K562 (cell line): ENCODE measurements around the gene PAX8. TPM values are rescaled to one million over a fixed set of nuclear protein-coding genes. Genes with fewer than 3 reads are reported as not detected.

Experiments used
- ESRRA ChIP-seq: fragments of 450-650 bp; IDR thresholded peaks from 2 replicates; pipeline ENCODE4 v1.6.1; 2014; ENCODE audit warnings: low read depth, mild to moderate bottlenecking, moderate library complexity, borderline replicate concordance
- ETV6 ChIP-seq, 3 experiments: fragments of 150-350 bp in 1 of 3; sonication (generic) in 1 of 3; formaldehyde crosslinking in 1 of 3; IDR thresholded peaks; 2 replicates each; pipeline versions ENCODE4 v1.6.1 to v1.8.0; 2014 to 2022; ENCODE audit warnings: borderline replicate concordance in 2 of 3, low read depth in 2 of 3, antibody characterized with exemption in 1 of 3, low read length in 1 of 3, mild to moderate bottlenecking in 1 of 3, missing genetic modification reagents in 1 of 3
- EZH2 ChIP-seq: IDR thresholded peaks from 2 replicates; pipeline ENCODE4 v1.6.1; 2012; ENCODE audit warnings: low read depth, mild to moderate bottlenecking, inconsistent platforms, low read length, borderline replicate concordance
- HDAC1 ChIP-seq, 2 experiments: fragments of 450-650 bp; IDR thresholded peaks; 2 replicates each; pipeline ENCODE4 v1.6.1; 2016 to 2017; ENCODE audit warnings: inconsistent platforms in 1 of 2, mild to moderate bottlenecking in 1 of 2, moderate library complexity in 1 of 2
- HNRNPL ChIP-seq: fragments of 200-400 bp; formaldehyde crosslinking; IDR thresholded peaks from 2 replicates; pipeline ENCODE4 v1.6.1; 2017; ENCODE audit warnings: low read depth, mild to moderate bottlenecking, low read length
- ILF3 ChIP-seq: fragments of 450-650 bp; IDR thresholded peaks from 2 replicates; pipeline ENCODE4 v1.6.1; 2018; ENCODE audit warnings: antibody characterized with exemption, mild to moderate bottlenecking, moderate library complexity, borderline replicate concordance
- RBM34 ChIP-seq: fragments of 200-400 bp; formaldehyde crosslinking; IDR thresholded peaks from 2 replicates; pipeline ENCODE4 v1.6.1; 2018; ENCODE audit warnings: low read length, borderline replicate concordance; ENCODE audit not compliant: insufficient read depth
- SMC3 ChIP-seq: conservative IDR thresholded peaks from 2 replicates; pipeline ENCODE4 v1.6.1; 2011; ENCODE audit warnings: low read depth, low read length, improper control_type of control experiment; ENCODE audit not compliant: insufficient read depth
- TCF7 ChIP-seq: sonication (generic); IDR thresholded peaks from 2 replicates; pipeline ENCODE4 v1.6.1; 2016; ENCODE audit warnings: antibody characterized with exemption, borderline replicate concordance
- ZC3H8 ChIP-seq: fragments of 450-650 bp; IDR thresholded peaks from 2 replicates; pipeline ENCODE4 v1.6.1; 2017
- ZFX ChIP-seq: sonication (generic); formaldehyde crosslinking; IDR thresholded peaks from 2 replicates; pipeline ENCODE4 v1.8.0; 2022; ENCODE audit warnings: mild to moderate bottlenecking, missing genetic modification reagents, moderate library complexity
- ZNF174 ChIP-seq: fragments of 250-450 bp; sonication (Bioruptor Pico); IDR thresholded peaks from 2 replicates; pipeline ENCODE4 v1.4.0; 2020; ENCODE audit warnings: mild to moderate bottlenecking
- ZNF232 ChIP-seq: sonication (generic); formaldehyde crosslinking; IDR thresholded peaks from 2 replicates; pipeline ENCODE4 v1.8.0; 2022; ENCODE audit warnings: mild to moderate bottlenecking, missing genetic modification reagents
- ZNF436 ChIP-seq: fragments of 250-450, 450-650 bp; sonication (Bioruptor Pico); formaldehyde crosslinking; IDR thresholded peaks from 2 replicates; pipeline ENCODE4 v1.7.0; 2020; ENCODE audit warnings: mild to moderate bottlenecking
- polyA plus RNA-seq, 8 experiments: library from polyadenylated mRNA; depleted of rRNA in 4 of 8; stranded (reverse) in 5 of 8; unstranded in 3 of 8; fragments of >200 nt; fragmentation: Nextera tagmentation in 2 of 8; fragmentation: Illumina TruSeq in 1 of 8; extraction: Ambion mirVana in 2 of 8; extraction: Trizol in 1 of 8; gene quantifications; 2 replicates each; pipeline versions ENCODE4 v1.2.1 to v1.2.3, GENCODE V29; 2011 to 2014; ENCODE audit warnings: inconsistent platforms in 1 of 8, missing spikeins in 1 of 8
- total RNA-seq, 7 experiments: library from RNA; depleted of rRNA in 6 of 7; stranded (reverse); fragments of >200 nt in 6 of 7; fragmentation: Illumina TruSeq in 2 of 7; extraction: Trizol in 2 of 7; gene quantifications; 2 replicates each; pipeline versions ENCODE4 v1.2.1 to v1.2.3, GENCODE V29; 2011 to 2021; ENCODE audit warnings: low replicate concordance in 1 of 7
- TF ChIP-seq, protein P1 (sequence below): fragments of 450-650 bp; IDR thresholded peaks from 2 replicates; pipeline ENCODE4 v1.6.1; 2016; ENCODE audit warnings: low read depth, mild to moderate bottlenecking, moderate library complexity
- TF ChIP-seq, protein P2 (sequence below): sonication (generic); formaldehyde crosslinking; IDR thresholded peaks from 2 replicates; pipeline ENCODE4 v1.8.1; 2023; ENCODE audit warnings: mild to moderate bottlenecking, missing genetic modification reagents
- TF ChIP-seq, protein P3 (sequence below): fragments of 450-650 bp; formaldehyde crosslinking; IDR thresholded peaks from 2 replicates; pipeline ENCODE4 v1.4.0; 2020; ENCODE audit warnings: mild to moderate bottlenecking, moderate library complexity
- TF ChIP-seq, protein P4 (sequence below): fragments of 450-650 bp; formaldehyde crosslinking; IDR thresholded peaks from 2 replicates; pipeline ENCODE4 v1.4.0; 2022; ENCODE audit warnings: mild to moderate bottlenecking, moderate library complexity
- TF ChIP-seq, protein P5 (sequence below): fragments of 450-650 bp; formaldehyde crosslinking; IDR thresholded peaks from 2 replicates; pipeline ENCODE4 v1.4.0; 2020; ENCODE audit warnings: mild to moderate bottlenecking
- TF ChIP-seq, protein P6 (sequence below): fragments of 450-650 bp; conservative IDR thresholded peaks from 2 replicates; pipeline ENCODE4 v1.6.1; 2016; ENCODE audit warnings: missing genetic modification characterization, low read depth, mild to moderate bottlenecking, missing compliant biosample characterization, moderate library complexity

Gene PAX8
- total and polyA plus RNA-seq, 9 of the 15 experiments (the other 6 are each of a cell fraction or from before 2014, with no cell fraction given), result 0.13 to 2.1 (median 0.51) TPM

DNA sequence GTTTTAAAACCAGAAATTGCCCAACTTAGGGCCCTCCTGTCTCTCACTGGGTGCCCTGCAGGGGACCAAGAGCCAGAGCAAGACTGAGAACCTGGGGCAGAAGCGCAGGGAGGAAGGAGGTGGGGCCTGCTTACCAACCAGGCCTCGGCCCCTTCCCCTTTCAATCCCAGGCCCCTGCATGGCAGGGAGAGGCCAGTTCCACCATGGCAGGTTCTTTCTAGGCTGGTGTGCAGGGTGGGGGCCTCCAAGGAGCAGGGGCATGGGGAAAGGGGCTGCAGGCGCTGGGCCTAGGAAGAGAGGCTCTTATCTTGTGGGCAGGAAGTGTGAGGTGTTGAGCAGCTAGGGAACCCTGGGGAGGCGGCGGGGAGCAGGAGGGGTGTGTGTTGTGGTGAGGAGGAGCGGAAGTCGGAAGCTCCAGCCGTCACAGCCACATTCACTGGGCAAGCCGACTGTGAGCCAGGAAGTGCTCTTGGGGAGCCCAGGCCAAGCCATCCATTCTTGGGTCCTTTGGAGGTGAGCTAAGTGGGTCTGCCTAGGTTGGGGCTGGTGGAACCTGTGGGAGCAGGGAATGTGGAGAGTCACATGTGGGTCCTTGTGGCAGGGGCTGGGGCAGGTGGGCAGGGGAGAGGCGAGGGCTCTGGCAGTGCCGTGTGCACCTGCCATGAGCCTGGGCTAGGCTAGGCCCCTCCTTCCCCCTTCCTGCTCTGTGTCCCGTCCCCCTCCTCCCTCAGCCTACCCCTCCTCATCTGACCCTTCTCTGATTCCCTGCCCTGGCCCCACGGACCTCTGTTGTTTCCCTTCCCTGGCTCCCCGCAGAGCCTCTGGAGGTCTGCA lies 105.0 kb downstream of the PAX8 start, which contains the start of gene PSD4 (continued):
- TF ChIP-seq EZH2 (no peak), ETV6 (IDR thresholded peaks at IDR 0.05; ENCODE audit: borderline replicate concordance in 1 of 2, low read depth in 2 of 2, low read length in 1 of 2) (peak in 1 of 2 experiments; percentile 63; a peak in 2 of 4 replicates), ETV6 (CRISPR knock-in tag; IDR thresholded peaks at IDR 0.05; ENCODE audit: borderline replicate concordance) (no peak), ILF3 (no peak), RBM34 (no peak), ZFX (CRISPR knock-in tag) (peak; percentile 91), ZNF232 (CRISPR knock-in tag) (0 out of 2 replicates have a peak, but pooled peaks have one; percentile 41), ESRRA (peak; percentile 35; the same call in 1 of the 2 replicates), ZC3H8 (no peak), TCF7 (no peak), ZNF174 (CRISPR knock-in tag) (no peak), ZNF436 (CRISPR knock-in tag) (no peak), SMC3 (no peak), HNRNPL (no peak), HDAC1 (IDR thresholded peaks at IDR 0.05) (peak in 1 of 2 experiments; percentile 68; a peak in 1 of 4 replicates)
- TF ChIP-seq, protein P1, sequence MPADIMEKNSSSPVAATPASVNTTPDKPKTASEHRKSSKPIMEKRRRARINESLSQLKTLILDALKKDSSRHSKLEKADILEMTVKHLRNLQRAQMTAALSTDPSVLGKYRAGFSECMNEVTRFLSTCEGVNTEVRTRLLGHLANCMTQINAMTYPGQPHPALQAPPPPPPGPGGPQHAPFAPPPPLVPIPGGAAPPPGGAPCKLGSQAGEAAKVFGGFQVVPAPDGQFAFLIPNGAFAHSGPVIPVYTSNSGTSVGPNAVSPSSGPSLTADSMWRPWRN, result no peak
- TF ChIP-seq, protein P2, sequence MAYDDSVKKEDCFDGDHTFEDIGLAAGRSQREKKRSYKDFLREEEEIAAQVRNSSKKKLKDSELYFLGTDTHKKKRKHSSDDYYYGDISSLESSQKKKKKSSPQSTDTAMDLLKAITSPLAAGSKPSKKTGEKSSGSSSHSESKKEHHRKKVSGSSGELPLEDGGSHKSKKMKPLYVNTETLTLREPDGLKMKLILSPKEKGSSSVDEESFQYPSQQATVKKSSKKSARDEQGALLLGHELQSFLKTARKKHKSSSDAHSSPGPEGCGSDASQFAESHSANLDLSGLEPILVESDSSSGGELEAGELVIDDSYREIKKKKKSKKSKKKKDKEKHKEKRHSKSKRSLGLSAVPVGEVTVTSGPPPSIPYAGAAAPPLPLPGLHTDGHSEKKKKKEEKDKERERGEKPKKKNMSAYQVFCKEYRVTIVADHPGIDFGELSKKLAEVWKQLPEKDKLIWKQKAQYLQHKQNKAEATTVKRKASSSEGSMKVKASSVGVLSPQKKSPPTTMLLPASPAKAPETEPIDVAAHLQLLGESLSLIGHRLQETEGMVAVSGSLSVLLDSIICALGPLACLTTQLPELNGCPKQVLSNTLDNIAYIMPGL (CRISPR knock-in tag), result no peak
- TF ChIP-seq, protein P3, sequence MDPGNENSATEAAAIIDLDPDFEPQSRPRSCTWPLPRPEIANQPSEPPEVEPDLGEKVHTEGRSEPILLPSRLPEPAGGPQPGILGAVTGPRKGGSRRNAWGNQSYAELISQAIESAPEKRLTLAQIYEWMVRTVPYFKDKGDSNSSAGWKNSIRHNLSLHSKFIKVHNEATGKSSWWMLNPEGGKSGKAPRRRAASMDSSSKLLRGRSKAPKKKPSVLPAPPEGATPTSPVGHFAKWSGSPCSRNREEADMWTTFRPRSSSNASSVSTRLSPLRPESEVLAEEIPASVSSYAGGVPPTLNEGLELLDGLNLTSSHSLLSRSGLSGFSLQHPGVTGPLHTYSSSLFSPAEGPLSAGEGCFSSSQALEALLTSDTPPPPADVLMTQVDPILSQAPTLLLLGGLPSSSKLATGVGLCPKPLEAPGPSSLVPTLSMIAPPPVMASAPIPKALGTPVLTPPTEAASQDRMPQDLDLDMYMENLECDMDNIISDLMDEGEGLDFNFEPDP (CRISPR knock-in tag), result no peak
- TF ChIP-seq, protein P4, sequence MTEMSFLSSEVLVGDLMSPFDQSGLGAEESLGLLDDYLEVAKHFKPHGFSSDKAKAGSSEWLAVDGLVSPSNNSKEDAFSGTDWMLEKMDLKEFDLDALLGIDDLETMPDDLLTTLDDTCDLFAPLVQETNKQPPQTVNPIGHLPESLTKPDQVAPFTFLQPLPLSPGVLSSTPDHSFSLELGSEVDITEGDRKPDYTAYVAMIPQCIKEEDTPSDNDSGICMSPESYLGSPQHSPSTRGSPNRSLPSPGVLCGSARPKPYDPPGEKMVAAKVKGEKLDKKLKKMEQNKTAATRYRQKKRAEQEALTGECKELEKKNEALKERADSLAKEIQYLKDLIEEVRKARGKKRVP (CRISPR knock-in tag), result 0 out of 2 replicates have a peak, but pooled peaks have one; percentile 30
- TF ChIP-seq, protein P5, sequence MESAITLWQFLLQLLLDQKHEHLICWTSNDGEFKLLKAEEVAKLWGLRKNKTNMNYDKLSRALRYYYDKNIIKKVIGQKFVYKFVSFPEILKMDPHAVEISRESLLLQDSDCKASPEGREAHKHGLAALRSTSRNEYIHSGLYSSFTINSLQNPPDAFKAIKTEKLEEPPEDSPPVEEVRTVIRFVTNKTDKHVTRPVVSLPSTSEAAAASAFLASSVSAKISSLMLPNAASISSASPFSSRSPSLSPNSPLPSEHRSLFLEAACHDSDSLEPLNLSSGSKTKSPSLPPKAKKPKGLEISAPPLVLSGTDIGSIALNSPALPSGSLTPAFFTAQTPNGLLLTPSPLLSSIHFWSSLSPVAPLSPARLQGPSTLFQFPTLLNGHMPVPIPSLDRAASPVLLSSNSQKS, result no peak
- TF ChIP-seq, protein P6, sequence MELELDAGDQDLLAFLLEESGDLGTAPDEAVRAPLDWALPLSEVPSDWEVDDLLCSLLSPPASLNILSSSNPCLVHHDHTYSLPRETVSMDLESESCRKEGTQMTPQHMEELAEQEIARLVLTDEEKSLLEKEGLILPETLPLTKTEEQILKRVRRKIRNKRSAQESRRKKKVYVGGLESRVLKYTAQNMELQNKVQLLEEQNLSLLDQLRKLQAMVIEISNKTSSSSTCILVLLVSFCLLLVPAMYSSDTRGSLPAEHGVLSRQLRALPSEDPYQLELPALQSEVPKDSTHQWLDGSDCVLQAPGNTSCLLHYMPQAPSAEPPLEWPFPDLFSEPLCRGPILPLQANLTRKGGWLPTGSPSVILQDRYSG (tag), result no peak
